NT2/D1 (cell line): ENCODE data around the gene NACAD.
A peak's percentile ranks its signal among the peaks of the same experiment; 100 is the strongest.

ENCODE experiments used
- DNase-seq: peaks from one replicate; pipeline ENCODE4 v3.0.0-alpha.2; 2011; ENCODE audit warnings: low read depth, low spot score
- H3K27me3 ChIP-seq: 2 replicates; pipeline ENCODE4 v1.6.0; 2011; ENCODE audit warnings: mild to moderate bottlenecking; ENCODE audit not compliant: insufficient read length, insufficient read depth
- H3K36me3 ChIP-seq: 2 replicates; pipeline ENCODE4 v1.6.1; 2011; ENCODE audit warnings: mild to moderate bottlenecking, low read length, mixed read lengths; ENCODE audit not compliant: insufficient read depth, insufficient read length
- H3K4me1 ChIP-seq: 2 replicates; pipeline ENCODE4 v1.5.1; 2011; ENCODE audit not compliant: insufficient read depth, insufficient read length
- H3K4me3 ChIP-seq: 2 replicates; pipeline ENCODE4 v1.5.1; 2011; ENCODE audit warnings: low read depth; ENCODE audit not compliant: insufficient read length
- H3K9ac ChIP-seq: 2 replicates; pipeline ENCODE4 v1.6.0; 2011; ENCODE audit warnings: low read depth; ENCODE audit not compliant: insufficient read length
- H3K9me3 ChIP-seq: 2 replicates; pipeline ENCODE4 v1.5.1; 2011; ENCODE audit warnings: mild to moderate bottlenecking, low read length; ENCODE audit not compliant: insufficient read depth
- SUZ12 ChIP-seq: IDR thresholded peaks from 2 replicates; pipeline ENCODE4 v1.6.1; 2011; ENCODE audit not compliant: insufficient read length, insufficient read depth; ENCODE audit errors: extremely low read depth
- YY1 ChIP-seq: IDR thresholded peaks from 2 replicates; pipeline ENCODE4 v1.6.1; 2011; ENCODE audit not compliant: insufficient read length, insufficient read depth
- ZNF274 ChIP-seq: IDR thresholded peaks from 2 replicates; pipeline ENCODE4 v1.6.1; 2011; ENCODE audit warnings: mild to moderate bottlenecking, low read depth, low read length

NACAD gene

DNA sequence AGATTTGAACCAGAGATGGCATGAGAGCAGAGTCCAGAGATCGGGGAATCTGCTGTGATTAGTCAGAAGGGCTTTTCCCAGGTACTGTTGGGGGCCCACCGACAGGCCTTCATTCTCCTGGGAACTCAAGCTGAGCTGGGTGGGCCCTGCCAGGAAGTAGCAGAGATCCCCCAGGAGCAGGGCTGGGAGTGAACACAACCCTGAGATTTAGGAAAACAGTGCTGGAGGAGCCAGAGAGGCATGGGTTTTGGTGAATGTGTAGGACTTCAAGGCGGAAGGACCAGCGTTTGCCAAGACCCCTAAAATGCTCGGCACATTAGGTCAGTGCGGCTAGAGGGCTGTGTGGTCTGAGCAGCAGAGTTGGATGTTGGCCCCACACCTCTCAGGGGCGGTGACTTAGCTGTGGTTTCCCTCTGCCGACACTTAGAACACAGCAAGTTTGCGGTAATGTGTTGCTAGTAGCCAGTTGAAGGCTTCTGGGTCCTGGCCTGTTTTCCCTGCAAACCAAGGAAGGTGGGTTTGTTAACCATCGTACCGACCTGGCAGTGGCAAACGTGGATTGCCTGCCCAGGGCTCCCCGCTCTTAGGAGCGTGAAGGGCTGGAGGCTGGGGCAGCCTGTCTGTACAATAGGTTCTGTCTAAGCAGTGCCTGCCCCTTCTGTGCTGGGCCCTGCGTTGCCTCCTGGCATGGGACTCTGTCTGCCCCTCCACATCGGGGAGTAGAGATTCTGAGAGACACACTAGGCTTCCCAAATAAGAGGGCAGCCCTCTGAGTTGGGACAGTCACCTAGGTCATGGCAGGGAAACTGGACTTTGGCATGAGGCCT, 14.0 kb downstream of the NACAD start:
- peaks cover 29% of the 10 kb centered on the region for H3K4me1 ChIP-seq
- no peak for DNase-seq
- peaks cover 73% of the 10 kb centered on the region for H3K36me3 ChIP-seq
- no peak overlapping the region for H3K4me3 ChIP-seq
- TF ChIP-seq YY1, result no peak
- no peak for TF ChIP-seq SUZ12
- no peak for TF ChIP-seq ZNF274
- no peaks in the 10 kb centered on the region for H3K27me3 ChIP-seq
- no peaks in the 10 kb centered on the region for H3K9me3 ChIP-seq
- H3K9ac ChIP-seq, result no peak overlapping the region

DNA sequence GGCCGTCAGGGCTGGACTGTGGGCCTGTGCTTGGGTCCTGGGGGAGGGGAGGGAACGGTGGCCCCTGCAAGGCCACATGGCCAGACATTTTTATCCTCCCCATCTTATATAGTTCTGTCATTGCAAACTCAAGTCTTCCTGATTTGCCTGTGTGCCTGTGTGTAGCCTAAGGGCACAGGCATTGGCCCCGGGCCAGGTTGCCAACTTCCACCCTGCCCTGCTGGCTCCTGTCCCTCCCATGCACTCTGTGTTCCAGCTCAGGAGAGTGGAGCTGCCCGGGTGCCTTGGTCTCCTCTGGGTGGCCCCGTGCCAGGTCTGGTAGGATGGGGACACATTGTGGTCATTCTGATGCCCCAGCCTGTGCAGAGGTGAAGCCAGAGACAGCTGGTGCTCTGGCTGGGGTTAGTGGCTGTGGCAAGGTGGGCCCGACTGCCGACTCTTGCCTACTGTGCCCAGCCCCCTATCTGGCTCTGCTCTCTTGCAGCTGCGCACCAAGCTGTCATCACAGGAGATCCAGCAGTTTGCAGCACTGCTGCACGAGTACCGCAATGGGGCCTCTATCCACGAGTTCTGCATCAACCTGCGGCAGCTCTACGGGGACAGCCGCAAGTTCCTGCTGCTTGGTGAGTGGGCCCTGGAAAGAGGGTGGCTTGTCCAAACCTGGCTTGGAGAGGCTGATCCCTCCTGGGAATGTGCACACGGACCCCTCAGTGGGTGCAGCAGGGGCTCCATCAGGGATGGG, 14.8 kb downstream of the NACAD start:
- no peak overlapping the region for H3K4me3 ChIP-seq
- no peak for DNase-seq

DNA sequence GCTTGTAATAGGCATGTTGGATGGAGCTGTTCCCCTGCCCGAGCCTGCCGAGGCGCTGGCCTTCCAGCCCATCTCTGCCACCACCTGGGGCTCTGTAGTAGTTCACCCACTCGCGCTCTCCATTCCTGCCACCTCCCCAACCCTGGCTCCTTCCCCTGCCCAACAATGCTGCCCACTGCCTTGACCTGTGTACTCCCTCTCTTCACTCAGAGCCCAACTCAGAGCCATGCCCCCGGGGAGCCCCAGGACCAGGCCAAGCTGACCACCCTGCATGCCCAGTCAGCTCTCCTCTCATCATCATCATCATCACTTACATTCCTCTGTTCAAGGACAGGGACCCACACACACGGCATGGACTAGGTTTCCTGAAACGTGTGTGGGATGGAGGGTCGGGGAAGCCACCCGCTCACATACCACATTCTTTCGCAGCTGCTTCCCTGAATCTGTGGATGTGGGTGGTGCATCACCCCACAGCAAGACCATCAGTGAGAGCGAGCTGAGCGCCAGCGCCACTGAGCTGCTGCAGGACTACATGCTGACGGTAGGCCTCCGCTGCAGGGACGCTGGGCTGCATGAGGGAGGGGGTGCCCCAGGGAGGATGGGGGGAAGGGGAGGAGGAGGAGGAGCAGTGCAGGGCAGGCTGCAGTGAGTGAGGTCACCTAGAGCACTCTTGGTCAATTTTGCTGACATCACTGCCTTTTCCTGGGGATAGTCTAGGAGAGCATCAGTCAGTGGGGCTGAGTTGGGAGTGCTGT, 15.6 kb downstream of the NACAD start:
- H3K27me3 ChIP-seq, result no peaks in the 10 kb centered on the region
- TF ChIP-seq YY1, result no peak
- no peak for TF ChIP-seq SUZ12
- TF ChIP-seq ZNF274, result no peak
- H3K36me3 ChIP-seq, result peaks cover 78% of the 10 kb centered on the region
- H3K9me3 ChIP-seq, result no peaks in the 10 kb centered on the region
- no peak overlapping the region for H3K4me3 ChIP-seq
- no peak overlapping the region for H3K9ac ChIP-seq
- no peak for DNase-seq
- H3K4me1 ChIP-seq, result peaks cover 31% of the 10 kb centered on the region

More for the DNA sequence above, 14.8 kb downstream of the NACAD start:
- H3K36me3 ChIP-seq, result peaks cover 75% of the 10 kb centered on the region
- H3K4me1 ChIP-seq, result peaks cover 29% of the 10 kb centered on the region
- TF ChIP-seq SUZ12 (no peak), ZNF274 (no peak), YY1 (no peak)
- H3K9me3 ChIP-seq, result no peaks in the 10 kb centered on the region
- H3K27me3 ChIP-seq, result no peaks in the 10 kb centered on the region
- H3K9ac ChIP-seq, result no peak overlapping the region

DNA sequence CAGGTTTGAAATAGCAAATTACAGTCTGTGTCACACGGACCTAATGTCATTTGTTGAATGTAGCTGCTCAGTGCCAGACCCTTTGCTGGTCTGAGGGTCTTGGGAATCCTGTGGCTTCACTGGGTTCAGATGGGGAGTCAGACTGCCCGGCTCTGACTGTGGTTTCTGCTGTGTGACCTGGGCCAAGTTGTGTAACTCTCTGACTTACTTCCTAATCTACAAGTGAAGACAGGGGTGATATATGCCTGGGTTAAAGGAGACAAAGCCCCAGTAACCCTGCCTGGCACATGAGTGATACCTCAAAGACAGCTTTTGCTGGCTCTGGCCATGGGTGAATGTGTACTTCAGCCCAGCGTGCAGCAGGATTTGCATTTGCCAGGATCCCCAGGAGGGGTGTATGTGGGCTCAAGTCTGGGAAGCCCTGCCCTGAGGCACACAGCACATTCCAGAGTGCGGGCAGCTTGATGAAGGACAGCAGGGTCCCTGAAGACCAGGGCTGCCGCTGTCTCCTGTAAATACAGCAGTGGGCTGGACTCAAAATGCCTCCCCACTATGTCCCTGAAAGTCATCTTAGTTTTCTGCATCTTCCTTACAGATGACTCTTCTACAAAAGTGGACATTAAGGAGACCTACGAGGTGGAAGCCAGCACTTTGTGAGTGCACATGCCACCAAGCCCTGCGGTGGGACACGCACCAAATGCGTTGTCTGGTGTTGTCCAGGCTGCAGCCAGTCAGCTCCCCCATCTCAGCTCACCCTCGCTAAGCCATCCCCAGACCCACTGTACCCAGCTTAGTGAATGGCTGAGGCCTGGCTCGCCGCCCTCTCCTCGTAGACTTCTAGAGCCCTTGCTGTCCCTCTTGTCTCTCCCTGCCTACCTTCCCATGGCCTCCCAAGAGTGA, 16.4 kb downstream of the NACAD start:
- DNase-seq, result peak; percentile 57
- no peaks in the 10 kb centered on the region for H3K27me3 ChIP-seq
- peaks cover 79% of the 10 kb centered on the region for H3K36me3 ChIP-seq
- no peak overlapping the region for H3K9ac ChIP-seq
- H3K9me3 ChIP-seq, result no peaks in the 10 kb centered on the region
- H3K4me1 ChIP-seq, result peaks cover 31% of the 10 kb centered on the region
- no peak overlapping the region for H3K4me3 ChIP-seq
- TF ChIP-seq YY1, result no peak
- no peak for TF ChIP-seq ZNF274
- TF ChIP-seq SUZ12, result no peak

DNA sequence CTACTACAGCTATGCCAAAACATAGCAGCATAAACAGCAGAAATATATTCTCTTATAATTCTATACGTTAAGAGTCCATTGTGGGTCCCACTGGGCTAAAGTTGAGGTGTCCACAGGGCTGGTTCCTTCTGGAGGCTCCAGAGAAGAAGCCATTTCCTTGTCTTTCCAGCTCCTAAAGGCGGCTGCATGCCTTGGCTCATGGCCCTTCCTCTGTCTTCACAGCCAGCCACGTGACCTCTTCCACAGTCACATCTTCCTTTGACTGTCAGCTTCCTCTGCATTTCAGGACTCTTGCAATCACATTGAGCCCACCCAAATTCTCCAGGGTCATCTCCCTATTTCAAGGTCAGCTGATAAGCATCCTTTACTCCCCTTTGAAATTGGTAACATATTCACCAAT, 17.2 kb downstream of the NACAD start:
- H3K4me1 ChIP-seq, result peaks cover 31% of the 10 kb centered on the region
- TF ChIP-seq ZNF274, result no peak
- no peak for TF ChIP-seq SUZ12
- TF ChIP-seq YY1, result no peak
- no peak overlapping the region for H3K9ac ChIP-seq
- no peak for DNase-seq
- no peaks in the 10 kb centered on the region for H3K9me3 ChIP-seq
- no peaks in the 10 kb centered on the region for H3K27me3 ChIP-seq
- peaks cover 74% of the 10 kb centered on the region for H3K36me3 ChIP-seq
- no peak overlapping the region for H3K4me3 ChIP-seq

DNA sequence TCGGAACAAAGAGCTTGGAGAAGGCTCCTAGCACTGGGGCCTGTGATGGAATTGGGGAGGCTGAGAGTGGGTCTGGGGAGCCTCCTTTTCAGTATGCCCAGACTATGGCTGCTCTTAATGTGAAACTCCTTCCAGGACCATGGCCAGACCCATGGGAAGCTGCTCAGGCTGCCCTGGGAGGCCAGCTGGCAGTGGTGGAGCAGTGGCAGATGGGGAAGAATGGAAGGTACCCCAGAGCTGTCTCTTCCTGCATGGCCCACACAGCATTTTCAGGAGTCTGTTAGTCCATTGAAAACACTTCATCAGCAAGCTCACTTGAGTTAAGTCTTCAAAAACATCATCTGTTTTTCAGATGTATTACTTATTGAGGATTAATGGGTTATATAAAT, 18.5 kb downstream of the NACAD start:
- no peak for DNase-seq
- Histone ChIP-seq H3K4me3 (no peak overlapping the region), H3K9me3 (no peaks in the 10 kb centered on the region), H3K36me3 (peaks cover 71% of the 10 kb centered on the region), H3K27me3 (no peaks in the 10 kb centered on the region), H3K9ac (no peak overlapping the region), H3K4me1 (peaks cover 31% of the 10 kb centered on the region)
- TF ChIP-seq YY1 (no peak), SUZ12 (no peak), ZNF274 (no peak)
